Activated B cell treated with CpG ODN at 0.5 μM for 24 hours (primary cell): ENCODE data around the gene MRPL55. TPM values are rescaled to one million over a fixed set of nuclear protein-coding genes. Genes with fewer than 3 reads are reported as not detected.

Experiments used
- ATAC-seq: fragments of 200-7000 bp; cut with Tn5 transposase; one replicate; pipeline ENCODE4 v1.10.0; 2021; ENCODE audit warnings: low read depth, mild to moderate bottlenecking, moderate library complexity
- CTCF ChIA-PET: fragments of 350-600 bp; sonication (Branson Sonifier 250); formaldehyde crosslinking; loops from one replicate; lab custom pipeline; 2021; ENCODE audit warnings: antibody characterized with exemption; lab: Charles Lee
- POLR2A ChIA-PET: fragments of 350-600 bp; sonication (Branson Sonifier 250); formaldehyde crosslinking; loops from one replicate; lab custom pipeline; 2021; ENCODE audit warnings: antibody characterized with exemption; lab: Charles Lee
- DNase-seq: peaks from one replicate; pipeline ENCODE4 v3.0.0; 2022
- H3K27ac Mint-ChIP-seq: one replicate; pipeline ENCODE4 v1.8.0; 2020; ENCODE audit warnings: mixed read lengths
- H3K27me3 Mint-ChIP-seq: one replicate; pipeline ENCODE4 v1.8.0; 2021; ENCODE audit warnings: mixed read lengths
- H3K36me3 Mint-ChIP-seq: one replicate; pipeline ENCODE4 v1.8.0; 2021; ENCODE audit warnings: low read depth, mixed read lengths
- H3K4me1 Mint-ChIP-seq: one replicate; pipeline ENCODE4 v1.8.0; 2021; ENCODE audit warnings: mixed read lengths
- H3K4me3 Mint-ChIP-seq: one replicate; pipeline ENCODE4 v1.8.0; 2020; ENCODE audit warnings: mild to moderate bottlenecking, mixed read lengths
- H3K9me3 Mint-ChIP-seq: one replicate; pipeline ENCODE4 v1.8.0; 2020; ENCODE audit warnings: mixed read lengths
- CTCF ChIP-seq: fragments of 200-600 bp; IDR thresholded peaks from one replicate; pipeline ENCODE4 v1.8.0; 2022; ENCODE audit warnings: antibody characterized with exemption, mild to moderate bottlenecking
- intact Hi-C: fragments of 100-400 bp; cut with micrococcal nuclease; formaldehyde crosslinking; loops from one replicate; pipeline ENCODE4 v1.15.1; 2024
- total RNA-seq: library from RNA; stranded (reverse); gene quantifications from 2 replicates; pipeline ENCODE4 v1.2.3, GENCODE V29; 2022

Gene MRPL55
- total RNA-seq, 1 donor from 2014 or later = 34.0 TPM

DNA sequence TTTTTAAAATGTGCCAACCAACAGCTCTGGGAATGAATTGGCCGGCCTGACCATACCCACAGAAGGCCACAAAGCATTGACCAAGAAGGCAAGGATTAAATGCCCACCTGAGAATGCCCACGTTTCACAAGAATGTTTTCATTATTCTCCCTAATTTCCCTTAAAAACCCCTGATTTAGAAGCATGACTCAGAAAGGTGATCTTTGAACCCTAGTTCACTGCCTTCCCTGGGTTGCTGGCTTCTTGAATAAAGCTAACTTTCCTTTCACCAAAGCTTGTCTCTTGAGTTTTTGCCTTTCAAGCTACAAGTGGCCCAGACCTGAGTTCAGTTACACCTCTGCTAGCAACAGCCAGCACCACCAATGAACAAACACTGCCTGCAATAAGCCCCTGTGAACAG is 14.4 kb upstream of the MRPL55 start:
- Mint-ChIP-seq H3K9me3 (no peaks in the 10 kb centered on the region), H3K27me3 (no peaks in the 10 kb centered on the region), H3K4me1 (peaks cover 9% of the 10 kb centered on the region), H3K36me3 (no peaks in the 10 kb centered on the region), H3K4me3 (no peak overlapping the region), H3K27ac (no peak overlapping the region)
- DNase-seq (no peak), ATAC-seq (no peak)
- CTCF ChIA-PET = interaction anchor here (1.2 kb wide), 1 partner anchor 42 kb away, joined by 3 read pairs; no protein-coding TSS in a partner anchor
- TF ChIP-seq CTCF = no peak
- POLR2A ChIA-PET = interaction anchor here (0.5 to 0.6 kb wide), 2 partner anchors 1257 to 1360 kb away, joined by 5 to 7 read pairs; no protein-coding TSS in a partner anchor
- intact Hi-C loops = no loop called here

DNA sequence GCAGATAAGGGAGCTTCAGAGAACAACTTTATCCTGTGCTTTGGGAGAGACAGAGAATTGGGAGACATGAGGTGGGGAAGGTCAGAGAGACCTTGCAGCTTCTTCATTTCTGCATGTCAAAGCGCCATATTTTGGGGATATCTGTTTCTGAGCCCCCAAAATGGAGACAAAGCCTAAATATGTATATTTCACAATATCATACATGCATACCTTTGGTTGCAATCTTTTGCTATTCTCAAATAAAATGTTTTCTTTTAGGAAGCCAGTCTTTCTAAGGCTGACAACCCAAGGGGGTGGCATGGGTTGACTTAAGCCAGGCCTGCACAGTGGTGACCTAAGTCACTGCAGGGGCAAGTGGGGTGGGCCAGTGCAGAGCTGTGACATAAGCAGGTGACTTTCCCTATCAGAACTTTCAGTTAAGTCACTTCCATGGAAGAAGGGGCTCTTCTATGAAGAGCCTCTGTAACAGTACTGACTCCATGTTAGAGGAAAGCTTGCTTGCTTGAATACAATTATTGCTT is 13.9 kb upstream of the MRPL55 start:
- no peaks in the 10 kb centered on the region for H3K9me3 Mint-ChIP-seq
- no peaks in the 10 kb centered on the region for H3K36me3 Mint-ChIP-seq
- CTCF ChIA-PET = interaction anchor here (1.8 kb wide), 1 partner anchor 8 kb away, joined by 10 read pairs; no protein-coding TSS in a partner anchor
- POLR2A ChIA-PET = interaction anchor here (1.0 kb wide), 1 partner anchor 41 kb away, joined by 3 read pairs; no protein-coding TSS in a partner anchor
- H3K27me3 Mint-ChIP-seq = no peaks in the 10 kb centered on the region
- ATAC-seq (no peak), DNase-seq (no peak)
- peaks cover 9% of the 10 kb centered on the region for H3K4me1 Mint-ChIP-seq
- H3K27ac Mint-ChIP-seq = no peak overlapping the region
- TF ChIP-seq CTCF = no peak
- intact Hi-C loops = no loop called here
- no peak overlapping the region for H3K4me3 Mint-ChIP-seq

- Mint-ChIP-seq H3K9me3 (no peaks in the 10 kb centered on the region), H3K27ac (no peak overlapping the region), H3K36me3 (no peaks in the 10 kb centered on the region), H3K4me1 (peaks cover 9% of the 10 kb centered on the region), H3K27me3 (no peaks in the 10 kb centered on the region), H3K4me3 (peak overlapping the region; percentile 38)
- intact Hi-C loops = no loop called here
- ChIA-PET CTCF (interaction anchor here (1.6 to 1.8 kb wide), 2 partner anchors 10 to 122 kb away, joined by 4 to 10 read pairs; no protein-coding TSS in a partner anchor), POLR2A (interaction anchor here (1.6 kb wide), 1 partner anchor 11 kb away, joined by 9 read pairs; the partner anchor contains the start of gene MRPL55)
- no peak for TF ChIP-seq CTCF
- DNase-seq = no peak
- ATAC-seq = peak; percentile 57
These were observed 11.9 kb upstream of the MRPL55 start for GRCh38 chr1:228120857-228121489.

- TF ChIP-seq CTCF = no peak
- no peaks in the 10 kb centered on the region for H3K36me3 Mint-ChIP-seq
- POLR2A ChIA-PET = interaction anchor here (1.6 kb wide), 1 partner anchor 11 kb away, joined by 9 read pairs; the partner anchor contains the start of gene MRPL55
- ATAC-seq (no peak), DNase-seq (no peak)
- H3K9me3 Mint-ChIP-seq = no peaks in the 10 kb centered on the region
- no peak overlapping the region for H3K4me3 Mint-ChIP-seq
- no peak overlapping the region for H3K27ac Mint-ChIP-seq
- CTCF ChIA-PET = no interaction called here
- no peaks in the 10 kb centered on the region for H3K27me3 Mint-ChIP-seq
- intact Hi-C loops = no loop called here
- peaks cover 9% of the 10 kb centered on the region for H3K4me1 Mint-ChIP-seq
These were observed 11.3 kb upstream of the MRPL55 start for GRCh38 chr1:228120351-228120750.

GRCh38 chr1:228118040-228118439 is 8.9 kb upstream of the MRPL55 start:
- TF ChIP-seq CTCF = no peak
- peaks cover 9% of the 10 kb centered on the region for H3K4me1 Mint-ChIP-seq
- POLR2A ChIA-PET = no interaction called here
- CTCF ChIA-PET = no interaction called here
- no peak for ATAC-seq
- intact Hi-C loops = no loop called here
- H3K27ac Mint-ChIP-seq = no peak overlapping the region
- no peaks in the 10 kb centered on the region for H3K27me3 Mint-ChIP-seq
- H3K4me3 Mint-ChIP-seq = no peak overlapping the region
- DNase-seq = no peak
- H3K9me3 Mint-ChIP-seq = no peaks in the 10 kb centered on the region
- no peaks in the 10 kb centered on the region for H3K36me3 Mint-ChIP-seq
